Ectodermal cell (in vitro differentiated cells): ENCODE results near the gene FCGR3B.
A peak's percentile ranks its signal among the peaks of the same experiment; 100 is the strongest.
"Not testable (repeated sequence)": the region's sequence is repeated elsewhere in the genome, so short reads cannot be mapped to it uniquely, and the experiment has no call there.

Source experiments
- H3K27ac ChIP-seq: 2 replicates; pipeline ENCODE4 v1.7.0; 2013; ENCODE audit warnings: mild to moderate bottlenecking, low read depth, low read length; ENCODE audit not compliant: insufficient read depth, poor library complexity, severe bottlenecking
- H3K27me3 ChIP-seq: 2 replicates; pipeline ENCODE4 v1.7.0; 2013; ENCODE audit warnings: mild to moderate bottlenecking, low read length; ENCODE audit not compliant: insufficient read depth, control insufficient read depth, poor library complexity, severe bottlenecking
- H3K36me3 ChIP-seq: one replicate; pipeline ENCODE4 v1.7.0; 2013; ENCODE audit warnings: low read length; ENCODE audit not compliant: control insufficient read depth, insufficient read depth
- H3K4me1 ChIP-seq: one replicate; pipeline ENCODE4 v1.7.0; 2013; ENCODE audit warnings: low read length; ENCODE audit not compliant: control insufficient read depth, insufficient read depth
- H3K4me3 ChIP-seq: 2 replicates; pipeline ENCODE4 v1.7.0; 2013; ENCODE audit warnings: low read depth, low read length, control low read depth; ENCODE audit not compliant: insufficient read depth
- H3K9me3 ChIP-seq: 2 replicates; pipeline ENCODE4 v1.7.0; 2013; ENCODE audit warnings: mild to moderate bottlenecking, low read length, moderate library complexity; ENCODE audit not compliant: control insufficient read depth
- WGBS, 2 experiments: methylation state at CpG; one replicate each; pipeline ENCODE4 v1.1.7; 2013; ENCODE audit warnings: missing lambda C conversion rate in 2 of 2; 5-methylcytosine and 5-hydroxymethylcytosine counted together

FCGR3B gene

DNA sequence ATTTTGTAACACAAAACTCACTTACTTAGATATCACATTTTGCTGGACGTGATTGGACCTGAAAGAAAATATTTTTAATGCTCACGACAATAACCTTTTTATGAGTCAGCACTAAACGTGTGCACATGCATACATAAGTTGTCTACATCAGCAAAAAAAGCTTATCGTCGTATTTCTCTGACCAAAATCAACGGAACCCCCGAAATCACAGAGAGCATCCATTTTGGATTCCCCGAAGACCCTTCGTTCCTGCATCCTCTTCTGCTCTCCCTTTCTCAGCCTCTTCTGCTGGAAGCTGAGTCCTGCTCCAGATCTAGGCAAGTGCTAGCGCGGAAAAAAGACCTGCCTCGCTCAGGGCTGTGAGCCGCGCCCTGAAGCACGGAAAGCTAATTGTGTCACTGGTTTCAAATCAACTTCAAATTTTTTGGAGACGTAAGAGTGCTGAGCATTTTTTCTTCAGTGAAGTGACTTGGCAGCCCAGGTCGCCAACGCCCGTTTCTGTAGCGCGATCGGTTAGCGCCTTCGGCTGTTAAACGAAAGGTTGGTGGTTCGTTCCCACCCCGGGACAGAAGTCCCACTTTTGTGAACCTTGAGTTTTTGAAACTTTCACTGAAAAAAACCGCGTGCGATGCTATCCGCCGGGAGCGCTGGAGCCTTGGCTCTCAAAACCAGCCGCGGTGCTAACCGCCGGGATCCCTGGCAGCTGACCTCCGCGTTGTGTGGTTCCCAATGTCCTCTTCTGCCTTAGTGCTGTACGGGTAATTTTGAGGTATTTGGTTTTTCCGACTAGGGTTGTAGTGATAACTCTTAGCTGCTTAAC, 9.6 kb downstream of the FCGR3B start:
- Histone ChIP-seq H3K4me3 (peak overlapping the region; percentile 28), H3K27me3 (peaks cover 18% of the 10 kb centered on the region)
- not testable (repeated sequence) for H3K27ac ChIP-seq, H3K9me3 ChIP-seq, H3K36me3 ChIP-seq, H3K4me1 ChIP-seq
- 2 to 3% methylated on average over 39 to 41 of the region's 41 CpGs for WGBS, 2 experiments

DNA sequence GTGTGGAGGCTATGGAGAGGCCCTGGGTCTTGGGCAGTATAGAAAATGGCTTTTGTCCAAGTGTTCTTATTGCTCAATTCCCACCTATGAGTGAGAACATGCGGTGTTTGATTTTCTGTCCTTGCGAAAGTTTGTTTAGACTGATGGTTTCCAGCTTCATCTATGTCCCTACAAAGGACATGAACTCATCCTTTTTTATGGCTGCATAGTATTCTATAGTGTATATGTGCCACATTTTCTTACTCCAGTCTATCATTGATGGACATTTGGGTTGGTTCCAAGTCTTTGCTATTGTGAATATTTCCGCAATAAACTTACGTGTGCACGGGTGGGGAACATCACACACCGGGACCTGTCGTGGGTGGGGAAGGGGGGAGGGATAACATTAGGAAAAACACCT, 10.6 kb downstream of the FCGR3B start:
- not testable (repeated sequence) for H3K4me3 ChIP-seq, H3K4me1 ChIP-seq, H3K36me3 ChIP-seq, H3K9me3 ChIP-seq, H3K27ac ChIP-seq
- 86 to 92% methylated on average over 7 of the region's 7 CpGs for WGBS, 2 experiments
- peaks cover 18% of the 10 kb centered on the region for H3K27me3 ChIP-seq

DNA sequence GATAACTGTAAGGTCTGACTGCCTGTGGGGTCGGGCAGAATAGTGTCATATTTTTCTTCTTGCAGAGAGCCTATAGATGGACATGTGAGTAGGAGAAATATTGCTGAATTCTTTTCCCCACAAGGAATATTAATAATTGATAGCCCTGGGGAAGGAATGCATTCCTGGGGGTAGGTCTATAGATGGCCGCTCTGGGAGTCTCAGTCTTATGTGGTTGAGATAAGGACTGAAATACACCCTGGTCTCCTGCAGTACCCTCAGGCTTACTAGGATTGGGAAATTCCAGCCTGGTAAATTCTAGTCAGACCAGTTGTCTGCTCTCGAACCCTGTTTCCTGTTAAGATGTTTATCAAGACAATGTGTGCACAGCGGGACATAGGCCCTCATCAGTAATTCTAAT, 12.5 kb downstream of the FCGR3B start:
- not testable (repeated sequence) for H3K4me1 ChIP-seq, H3K4me3 ChIP-seq, H3K27ac ChIP-seq, H3K36me3 ChIP-seq, H3K9me3 ChIP-seq
- H3K27me3 ChIP-seq: peaks cover 18% of the 10 kb centered on the region
- 94 to 95% methylated on average over 2 to 3 of the region's 4 CpGs for WGBS, 2 experiments

DNA sequence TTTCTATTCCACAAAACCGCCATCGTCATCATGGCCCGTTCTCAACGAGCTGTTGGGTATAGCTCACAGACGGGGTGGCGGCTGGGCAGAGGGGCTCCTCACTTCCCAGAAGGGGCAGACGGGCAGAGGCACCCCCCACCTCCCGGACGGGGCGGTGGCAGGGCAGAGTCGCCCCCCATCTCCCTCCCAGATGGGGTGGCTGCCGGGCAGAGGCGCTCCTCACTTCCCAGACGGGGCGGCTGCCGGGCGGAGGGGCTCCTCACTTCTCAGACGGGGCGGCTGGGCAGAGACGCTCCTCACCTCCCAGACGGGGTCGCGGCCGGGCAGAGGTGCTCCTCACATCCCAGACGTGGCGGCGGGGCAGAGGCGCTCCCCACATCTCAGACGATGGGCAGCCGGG, 14.6 kb downstream of the FCGR3B start:
- WGBS, 2 experiments: 93 to 94% methylated on average over 30 of the region's 30 CpGs
- H3K4me1 ChIP-seq, H3K27me3 ChIP-seq, H3K36me3 ChIP-seq, H3K27ac ChIP-seq, H3K9me3 ChIP-seq, H3K4me3 ChIP-seq: not testable (repeated sequence)

DNA sequence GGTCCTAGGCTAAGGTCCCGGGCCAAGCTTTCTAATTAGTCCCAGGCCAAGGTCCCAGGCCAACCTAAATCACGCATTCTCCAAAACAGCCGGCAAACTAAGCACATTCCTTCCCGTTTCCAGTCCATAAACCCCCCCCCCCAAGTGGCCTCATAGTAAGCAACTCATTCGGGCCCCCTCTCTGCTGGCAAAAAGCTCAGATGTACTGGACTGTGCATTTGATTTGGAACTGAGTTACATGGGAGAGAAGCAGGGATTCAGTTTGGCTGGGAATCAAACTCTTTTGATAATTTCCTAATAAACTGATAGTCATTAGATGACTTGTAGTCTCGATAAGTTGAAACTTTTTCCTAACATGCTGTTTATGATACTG, 17.8 kb downstream of the FCGR3B start:
- WGBS, 2 experiments: 23 to 29% methylated on average over 1 of the region's 6 CpGs
- H3K27ac ChIP-seq, H3K27me3 ChIP-seq, H3K4me1 ChIP-seq, H3K9me3 ChIP-seq, H3K36me3 ChIP-seq: not testable (repeated sequence)
- H3K4me3 ChIP-seq: peak overlapping the region; percentile 10

DNA sequence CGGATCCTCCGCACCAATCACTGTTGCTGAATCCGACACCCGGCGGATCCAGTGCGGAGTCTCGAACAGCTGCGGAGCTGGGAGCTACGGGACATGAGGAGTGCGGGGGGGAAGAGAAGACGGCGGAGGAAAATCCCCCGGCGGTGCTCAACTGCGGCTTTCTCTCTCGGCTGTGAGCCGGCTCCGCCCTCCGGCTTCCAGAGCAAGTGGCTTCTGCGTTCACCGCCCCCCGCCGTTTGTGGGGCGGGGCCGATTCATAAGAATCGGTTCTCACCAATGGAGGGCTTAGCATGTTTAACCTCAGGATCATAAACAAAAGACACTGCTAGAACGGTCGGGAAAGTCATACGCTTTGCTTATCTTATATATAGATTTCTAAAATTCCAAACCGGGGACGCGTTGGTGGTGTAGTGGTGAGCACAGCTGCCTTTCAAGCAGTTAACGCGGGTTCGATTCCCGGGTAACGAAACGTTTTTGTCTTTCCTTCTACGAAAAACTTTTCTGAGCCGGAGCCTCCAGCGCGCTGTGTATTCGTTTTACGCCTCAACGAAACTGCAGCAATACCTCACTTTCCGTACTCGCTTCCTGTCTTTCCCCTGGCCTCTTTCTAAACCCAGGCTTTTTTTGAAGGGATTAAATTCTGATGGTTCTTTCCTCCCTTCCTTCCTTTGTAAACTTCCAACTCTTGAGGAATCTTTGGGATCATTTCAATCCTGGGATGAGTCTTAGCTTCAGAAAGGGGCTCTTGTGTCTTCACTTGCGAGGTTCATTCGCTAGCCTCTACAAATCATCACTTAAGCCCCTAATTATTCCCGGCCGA, 18.4 kb downstream of the FCGR3B start:
- not testable (repeated sequence) for H3K9me3 ChIP-seq, H3K27me3 ChIP-seq, H3K4me1 ChIP-seq, H3K36me3 ChIP-seq
- Histone ChIP-seq H3K4me3 (peak overlapping the region; percentile 47), H3K27ac (peak overlapping the region; percentile 87)
- WGBS, 2 experiments: 0% methylated on average over 45 to 47 of the region's 51 CpGs

DNA sequence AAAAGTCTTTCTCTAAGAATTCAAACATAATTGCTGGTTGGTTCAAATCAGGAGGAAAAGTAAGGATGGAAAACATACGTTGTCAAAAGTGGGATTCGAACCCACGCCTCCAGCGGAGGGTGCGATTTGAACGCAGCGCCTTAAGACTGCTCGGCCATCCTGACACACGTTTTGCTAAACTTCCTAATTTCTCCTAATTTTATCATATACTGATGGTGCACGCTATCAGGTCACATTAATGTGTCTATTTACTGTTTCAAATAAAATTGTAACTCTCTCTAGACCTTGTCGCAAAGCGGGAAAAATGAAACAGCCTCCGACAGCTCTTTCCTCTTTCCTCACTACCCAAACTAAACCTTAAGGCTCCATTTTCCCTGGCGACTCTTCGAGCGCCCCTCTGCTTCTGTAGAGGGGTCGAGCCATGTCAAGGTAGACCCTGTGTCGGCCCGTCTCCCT, 19.1 kb downstream of the FCGR3B start:
- not testable (repeated sequence) for H3K27me3 ChIP-seq, H3K4me1 ChIP-seq, H3K9me3 ChIP-seq, H3K36me3 ChIP-seq
- WGBS, 2 experiments: 2 to 5% methylated on average over 12 to 13 of the region's 19 CpGs
- peak overlapping the region; percentile 47 for H3K4me3 ChIP-seq
- peak overlapping the region; percentile 50 for H3K27ac ChIP-seq

DNA sequence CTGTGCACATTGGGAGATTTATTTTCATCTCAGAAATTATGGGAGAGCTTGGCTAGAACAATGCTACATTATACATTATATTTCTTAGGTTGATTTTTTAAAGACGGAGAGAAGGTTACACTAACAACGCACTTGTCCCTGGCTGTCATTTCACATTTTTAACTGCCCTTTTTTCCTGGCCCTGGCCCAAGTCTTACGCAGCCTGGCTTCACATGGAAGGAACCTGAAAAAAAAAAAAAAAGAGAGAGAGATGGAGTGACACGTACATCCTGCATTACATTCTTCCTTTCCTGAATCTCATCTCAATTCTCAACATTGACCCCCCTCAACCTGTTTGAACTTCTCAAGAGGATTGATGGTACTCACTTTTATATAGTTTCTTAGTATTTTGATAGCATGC, 20.8 kb downstream of the FCGR3B start:
- H3K4me3 ChIP-seq, H3K27me3 ChIP-seq, H3K4me1 ChIP-seq, H3K27ac ChIP-seq, H3K36me3 ChIP-seq, H3K9me3 ChIP-seq: not testable (repeated sequence)
- 90 to 96% methylated on average over 2 of the region's 4 CpGs for WGBS, 2 experiments

DNA sequence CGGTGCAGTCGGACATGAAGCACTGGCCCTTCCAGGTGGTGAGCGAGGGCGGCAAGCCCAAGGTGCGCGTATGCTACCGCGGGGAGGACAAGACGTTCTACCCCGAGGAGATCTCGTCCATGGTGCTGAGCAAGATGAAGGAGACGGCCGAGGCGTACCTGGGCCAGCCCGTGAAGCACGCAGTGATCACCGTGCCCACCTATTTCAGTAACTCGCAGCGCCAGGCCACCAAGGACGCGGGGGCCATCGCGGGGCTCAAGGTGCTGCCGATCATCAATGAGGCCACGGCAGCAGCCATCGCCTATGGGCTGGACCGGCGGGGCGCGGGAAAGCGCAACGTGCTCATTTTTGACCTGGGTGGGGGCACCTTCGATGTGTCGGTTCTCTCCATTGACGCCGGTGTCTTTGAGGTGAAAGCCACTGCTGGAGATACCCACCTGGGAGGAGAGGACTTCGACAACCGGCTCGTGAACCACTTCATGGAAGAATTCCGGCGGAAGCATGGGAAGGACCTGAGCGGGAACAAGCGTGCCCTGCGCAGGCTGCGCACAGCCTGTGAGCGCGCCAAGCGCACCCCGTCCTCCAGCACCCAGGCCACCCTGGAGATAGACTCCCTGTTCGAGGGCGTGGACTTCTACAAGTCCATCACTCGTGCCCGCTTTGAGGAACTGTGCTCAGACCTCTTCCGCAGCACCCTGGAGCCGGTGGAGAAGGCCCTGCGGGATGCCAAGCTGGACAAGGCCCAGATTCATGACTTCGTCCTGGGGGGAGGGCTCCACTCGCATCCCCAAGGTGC, 24.2 kb downstream of the FCGR3B start:
- not testable (repeated sequence) for H3K27me3 ChIP-seq, H3K4me1 ChIP-seq, H3K4me3 ChIP-seq, H3K36me3 ChIP-seq, H3K27ac ChIP-seq, H3K9me3 ChIP-seq
- 96% methylated on average over 52 to 55 of the region's 58 CpGs for WGBS, 2 experiments
